ENCODE data around the gene KIAA1217.

Gene KIAA1217

GRCh38 chr10:24596217-24596930 lies 387.4 kb downstream of the KIAA1217 start:
- DNase-seq (ENCODE audit: low spot score), result no peak

- DNase-seq (ENCODE audit: low spot score), result no peak
Measured at GRCh38 chr10:24597426-24597825, 388.5 kb downstream of the KIAA1217 start.

All from CD4-positive, alpha-beta T cell treated with Interleukin-15 for 4 hours (primary cell).